IgD-negative memory B cell (primary cell): ENCODE measurements around the gene PHF10. TPM values are rescaled to one million over a fixed set of nuclear protein-coding genes. Genes with fewer than 3 reads are reported as not detected.
A peak's percentile ranks its signal among the peaks of the same experiment; 100 is the strongest.

Experiments used
- H3K27ac Mint-ChIP-seq, 3 donors: one replicate each; pipeline ENCODE4 v1.8.0; 2020 to 2022; ENCODE audit warnings: mild to moderate bottlenecking in 3 of 3, mixed read lengths in 3 of 3, moderate library complexity in 1 of 3
- H3K27me3 Mint-ChIP-seq: one replicate; pipeline ENCODE4 v1.8.0; 2021; ENCODE audit warnings: mixed read lengths
- H3K36me3 Mint-ChIP-seq: one replicate; pipeline ENCODE4 v1.8.0; 2020; ENCODE audit warnings: mild to moderate bottlenecking, mixed read lengths
- H3K4me1 Mint-ChIP-seq, 3 donors: one replicate each; pipeline ENCODE4 v1.8.0; 2020 to 2022; ENCODE audit warnings: mixed read lengths in 3 of 3, mild to moderate bottlenecking in 1 of 3
- H3K4me3 Mint-ChIP-seq, 4 donors: one replicate each; pipeline ENCODE4 v1.8.0; 2020 to 2022; ENCODE audit warnings: mild to moderate bottlenecking in 4 of 4, mixed read lengths in 4 of 4, moderate library complexity in 3 of 4
- H3K9me3 Mint-ChIP-seq, 3 donors: one replicate each; pipeline ENCODE4 v1.8.0; 2020 to 2021; ENCODE audit warnings: mixed read lengths in 3 of 3, mild to moderate bottlenecking in 1 of 3
- polyA plus RNA-seq: library from polyadenylated mRNA; unstranded; fragments of 300-500 nt; fragmentation: Illumina TruSeq; gene quantifications from one replicate; pipeline ENCODE4 v1.2.3, GENCODE V29; 2021

The PHF10 gene
- polyA plus RNA-seq, 1 donor from 2014 or later, result 7.1 TPM

- no peaks in the 10 kb centered on the region for H3K36me3 Mint-ChIP-seq
- H3K27ac Mint-ChIP-seq, result no peak overlapping the region
- no peak overlapping the region for H3K4me3 Mint-ChIP-seq
- H3K27me3 Mint-ChIP-seq, result peaks cover 5% of the 10 kb centered on the region
- H3K4me1 Mint-ChIP-seq, result no peaks in the 10 kb centered on the region
- no peaks in the 10 kb centered on the region for H3K9me3 Mint-ChIP-seq
Measured at GRCh38 chr6:169738204-169738975, 14.1 kb upstream of the PHF10 start.

- no peaks in the 10 kb centered on the region for H3K27me3 Mint-ChIP-seq
- peaks cover 2 to 6% (median 4%) of the 10 kb centered on the region in 3 donors for H3K4me1 Mint-ChIP-seq
- no peaks in the 10 kb centered on the region for H3K9me3 Mint-ChIP-seq
- H3K4me3 Mint-ChIP-seq, result no peak overlapping the region
- no peak overlapping the region for H3K27ac Mint-ChIP-seq
- peaks cover 2% of the 10 kb centered on the region for H3K36me3 Mint-ChIP-seq
Measured at GRCh38 chr6:169729961-169730360, 5.7 kb upstream of the PHF10 start.

DNA sequence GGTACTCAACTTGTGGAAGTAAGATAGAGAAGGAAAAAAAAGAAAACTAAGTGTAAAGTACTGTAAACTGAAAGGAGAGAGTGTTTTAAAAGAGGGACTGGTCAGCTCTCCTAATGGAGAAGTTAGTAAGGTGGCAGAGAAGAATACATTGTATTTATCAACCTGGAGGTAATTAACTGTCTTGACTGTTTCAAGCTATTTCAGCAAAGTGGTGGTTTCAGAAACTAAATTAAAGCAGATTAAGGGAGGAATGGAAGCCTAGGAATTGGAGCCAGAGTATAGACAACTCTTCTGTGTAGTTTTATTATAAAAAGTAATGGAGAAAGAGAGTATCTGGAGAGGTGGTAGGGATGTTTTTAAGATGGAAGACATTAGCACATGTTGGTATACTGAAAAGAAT, 2.7 kb upstream of the PHF10 start:
- no peaks in the 10 kb centered on the region for H3K36me3 Mint-ChIP-seq
- no peaks in the 10 kb centered on the region for H3K27me3 Mint-ChIP-seq
- H3K9me3 Mint-ChIP-seq, result no peaks in the 10 kb centered on the region
- peak overlapping the region in 1 of 3 donors; percentile 54 for H3K27ac Mint-ChIP-seq
- H3K4me1 Mint-ChIP-seq, result peaks cover 4 to 16% (median 14%) of the 10 kb centered on the region in 3 donors
- peak overlapping the region in 1 of 4 donors; percentile 81 for H3K4me3 Mint-ChIP-seq

- no peaks in the 10 kb centered on the region for H3K36me3 Mint-ChIP-seq
- H3K4me1 Mint-ChIP-seq, result peaks cover 7 to 18% (median 16%) of the 10 kb centered on the region in 3 donors
- no peaks in the 10 kb centered on the region for H3K27me3 Mint-ChIP-seq
Measured at GRCh38 chr6:169726049-169726400, 1.7 kb upstream of the PHF10 start.

GRCh38 chr6:169725125-169726048, 1.1 kb upstream of the PHF10 start:
- Mint-ChIP-seq H3K36me3 (no peaks in the 10 kb centered on the region), H3K4me3 (peak overlapping the region; percentile 81 to 94 (median 86)), H3K27ac (peak overlapping the region in 2 of 3 donors; percentile 54 to 94), H3K4me1 (peaks cover 7 to 20% (median 17%) of the 10 kb centered on the region in 3 donors), H3K9me3 (no peaks in the 10 kb centered on the region), H3K27me3 (no peaks in the 10 kb centered on the region)

More at GRCh38 chr6:169726049-169726400, 1.7 kb upstream of the PHF10 start:
- H3K4me3 Mint-ChIP-seq, result peak overlapping the region; percentile 81 to 94 (median 86)
- H3K27ac Mint-ChIP-seq, result peak overlapping the region in 1 of 3 donors; percentile 54
- H3K9me3 Mint-ChIP-seq, result no peaks in the 10 kb centered on the region

DNA sequence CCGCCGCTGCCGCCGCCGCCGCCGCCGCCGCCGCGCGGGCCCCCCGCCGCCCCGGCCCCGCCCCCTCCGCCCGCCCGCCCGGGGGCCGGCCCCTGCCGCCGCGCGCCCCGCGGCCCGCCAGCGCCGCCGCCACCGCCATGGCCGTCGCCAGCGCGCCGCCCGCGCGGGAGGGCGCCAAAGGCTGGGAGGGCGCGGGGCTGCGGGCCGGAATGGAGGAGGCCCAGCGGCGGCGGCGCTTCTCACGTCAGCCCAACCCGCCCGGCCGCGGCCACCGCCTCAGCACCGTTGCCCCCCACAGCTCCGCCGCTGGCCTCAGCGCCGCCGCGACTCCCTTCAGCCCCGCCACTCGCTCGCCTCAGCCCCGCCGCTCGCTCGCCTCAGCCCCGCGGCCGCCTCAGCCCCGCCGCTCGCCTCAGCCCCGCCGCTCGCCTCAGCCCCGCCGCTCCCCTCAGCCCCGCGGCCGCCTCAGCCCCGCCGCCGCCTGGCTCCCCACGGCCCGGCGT, 258 bp downstream of the PHF10 start:
- peak overlapping the region in 3 of 4 donors; percentile 46 to 80 (median 79) for H3K4me3 Mint-ChIP-seq
- peaks cover 11 to 26% (median 24%) of the 10 kb centered on the region in 3 donors for H3K4me1 Mint-ChIP-seq
- H3K27ac Mint-ChIP-seq, result peak overlapping the region in 1 of 3 donors; percentile 76
- no peaks in the 10 kb centered on the region for H3K27me3 Mint-ChIP-seq
- H3K9me3 Mint-ChIP-seq, result no peaks in the 10 kb centered on the region
- no peaks in the 10 kb centered on the region for H3K36me3 Mint-ChIP-seq

GRCh38 chr6:169723200-169723909, 945 bp downstream of the PHF10 start:
- H3K27me3 Mint-ChIP-seq, result no peaks in the 10 kb centered on the region
- H3K36me3 Mint-ChIP-seq, result no peaks in the 10 kb centered on the region
- no peaks in the 10 kb centered on the region for H3K9me3 Mint-ChIP-seq
- peaks cover 11 to 27% (median 24%) of the 10 kb centered on the region in 3 donors for H3K4me1 Mint-ChIP-seq
- H3K4me3 Mint-ChIP-seq, result peak overlapping the region; percentile 91 to 97 (median 94)
- H3K27ac Mint-ChIP-seq, result peak overlapping the region; percentile 91 to 99 (median 92)

DNA sequence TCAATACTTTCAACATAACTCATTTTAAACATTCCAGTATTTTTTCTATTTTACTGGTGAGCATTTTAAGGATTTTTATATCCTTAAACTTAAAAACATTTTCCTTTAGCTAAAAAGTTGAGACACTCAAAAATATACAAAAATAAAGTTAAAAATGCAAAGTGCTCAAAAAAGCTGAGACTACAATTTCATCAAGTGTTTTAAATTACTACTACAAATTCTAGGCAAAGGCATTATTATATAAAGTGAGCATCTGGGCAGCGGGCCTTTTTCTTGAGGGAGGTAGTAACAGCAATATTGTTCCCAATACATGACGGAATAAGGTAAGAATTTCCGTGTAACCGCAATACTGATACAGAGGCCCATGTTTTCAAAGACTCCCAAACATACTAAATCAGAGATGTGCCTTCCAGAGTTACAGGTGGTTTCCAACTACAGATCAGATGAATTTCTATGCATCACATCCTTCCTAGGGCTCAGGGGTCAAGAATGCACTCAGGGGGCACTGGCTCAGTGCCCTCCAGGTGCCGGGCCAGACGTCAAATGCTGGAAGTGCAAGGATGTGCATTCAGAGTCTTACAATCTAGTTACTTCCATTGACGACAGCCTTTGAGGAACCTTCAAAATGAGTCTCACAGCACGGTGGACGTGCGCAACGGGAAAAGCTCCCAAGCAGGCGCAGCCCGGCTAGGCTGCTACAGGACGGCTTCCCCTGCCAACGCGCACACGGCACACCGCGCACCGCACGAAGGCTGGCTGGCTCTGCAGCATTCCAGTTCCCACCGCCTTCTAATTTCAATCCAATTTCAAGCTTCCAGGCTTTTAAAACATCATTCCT, 1.7 kb downstream of the PHF10 start:
- H3K4me3 Mint-ChIP-seq, result peak overlapping the region; percentile 91 to 97 (median 94)
- no peaks in the 10 kb centered on the region for H3K9me3 Mint-ChIP-seq
- H3K4me1 Mint-ChIP-seq, result peaks cover 11 to 27% (median 24%) of the 10 kb centered on the region in 3 donors
- no peaks in the 10 kb centered on the region for H3K27me3 Mint-ChIP-seq
- no peaks in the 10 kb centered on the region for H3K36me3 Mint-ChIP-seq
- peak overlapping the region; percentile 91 to 99 (median 92) for H3K27ac Mint-ChIP-seq

- peaks cover 11 to 27% (median 21%) of the 10 kb centered on the region in 3 donors for H3K4me1 Mint-ChIP-seq
Measured at GRCh38 chr6:169720207-169720855, 4.0 kb downstream of the PHF10 start.

GRCh38 chr6:169719117-169719516, 5.2 kb downstream of the PHF10 start:
- Mint-ChIP-seq H3K27me3 (no peaks in the 10 kb centered on the region), H3K36me3 (peaks cover 3% of the 10 kb centered on the region), H3K4me1 (peaks cover 9 to 28% (median 17%) of the 10 kb centered on the region in 3 donors), H3K9me3 (no peaks in the 10 kb centered on the region), H3K4me3 (no peak overlapping the region), H3K27ac (peak overlapping the region in 1 of 3 donors; percentile 10)

More at GRCh38 chr6:169720207-169720855, 4.0 kb downstream of the PHF10 start:
- peaks cover 3% of the 10 kb centered on the region for H3K36me3 Mint-ChIP-seq
- no peaks in the 10 kb centered on the region for H3K9me3 Mint-ChIP-seq
- peak overlapping the region in 2 of 3 donors; percentile 29 to 62 for H3K27ac Mint-ChIP-seq
- peak overlapping the region in 1 of 4 donors; percentile 84 for H3K4me3 Mint-ChIP-seq
- no peaks in the 10 kb centered on the region for H3K27me3 Mint-ChIP-seq

DNA sequence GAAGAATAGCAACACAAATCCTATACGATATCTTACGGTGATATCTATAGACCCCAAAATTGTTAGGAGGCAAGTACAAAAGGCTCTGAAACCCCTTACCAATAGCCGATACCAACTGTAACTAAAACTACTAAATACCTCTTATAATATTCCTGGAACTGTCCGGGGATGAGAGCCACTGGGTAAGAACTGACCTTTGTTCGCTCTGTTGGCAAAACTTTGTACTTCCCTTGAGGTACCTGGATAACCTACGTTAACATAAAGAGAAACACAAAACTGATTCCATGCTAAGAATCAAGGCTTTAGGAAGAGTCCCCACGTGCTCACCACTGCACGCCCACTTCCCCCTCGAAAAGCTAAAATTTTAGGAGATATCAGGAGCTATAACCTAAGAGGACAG, 9.7 kb downstream of the PHF10 start:
- no peaks in the 10 kb centered on the region for H3K27me3 Mint-ChIP-seq
- H3K36me3 Mint-ChIP-seq, result peaks cover 3% of the 10 kb centered on the region
- H3K4me3 Mint-ChIP-seq, result no peak overlapping the region
- peaks cover 2 to 12% (median 2%) of the 10 kb centered on the region in 3 donors for H3K4me1 Mint-ChIP-seq
- no peaks in the 10 kb centered on the region for H3K9me3 Mint-ChIP-seq
- no peak overlapping the region for H3K27ac Mint-ChIP-seq

GRCh38 chr6:169714178-169714577, 10.1 kb downstream of the PHF10 start:
- H3K4me1 Mint-ChIP-seq, result peaks cover 4 to 8% (median 5%) of the 10 kb centered on the region in 3 donors
- no peaks in the 10 kb centered on the region for H3K9me3 Mint-ChIP-seq
- H3K36me3 Mint-ChIP-seq, result peaks cover 3% of the 10 kb centered on the region
- H3K4me3 Mint-ChIP-seq, result no peak overlapping the region
- H3K27me3 Mint-ChIP-seq, result no peaks in the 10 kb centered on the region
- H3K27ac Mint-ChIP-seq, result no peak overlapping the region

GRCh38 chr6:169710009-169710408, 14.3 kb downstream of the PHF10 start:
- H3K36me3 Mint-ChIP-seq, result no peaks in the 10 kb centered on the region
- H3K9me3 Mint-ChIP-seq, result no peaks in the 10 kb centered on the region
- H3K27ac Mint-ChIP-seq, result no peak overlapping the region
- H3K4me1 Mint-ChIP-seq, result peaks cover 20 to 22% (median 21%) of the 10 kb centered on the region in 3 donors
- no peaks in the 10 kb centered on the region for H3K27me3 Mint-ChIP-seq
- H3K4me3 Mint-ChIP-seq, result no peak overlapping the region
